Measurements from ENCODE around the gene CREBRF.

Gene CREBRF

DNA sequence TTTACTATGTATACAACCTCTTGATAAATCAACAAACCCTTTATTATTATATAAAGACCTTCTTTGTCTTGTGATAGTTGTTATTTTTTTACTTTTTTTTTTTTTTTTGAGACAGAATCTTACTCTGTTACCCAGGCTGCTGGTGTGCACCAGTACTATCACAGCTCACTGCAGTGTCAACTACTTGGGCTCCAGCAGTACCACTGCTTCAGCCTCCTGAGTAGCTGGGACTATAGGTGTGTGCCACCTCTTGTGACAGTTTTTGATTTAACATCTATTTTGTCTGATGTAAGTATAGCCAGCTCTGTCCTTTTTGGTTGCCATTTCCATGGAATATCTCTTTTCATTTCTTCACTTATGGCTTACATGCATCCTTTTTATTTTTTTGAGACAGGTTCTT lies 42.6 kb downstream of the CREBRF start:
- H3K4ac ChIP-seq (ENCODE audit: low read length), result no peak overlapping the region
- DNase-seq (ENCODE audit: low spot score), result no peak
- H3K4me3 ChIP-seq (ENCODE audit: low read length in 2 of 2), result no peak overlapping the region
- H3K18ac ChIP-seq (ENCODE audit: low read length), result no peak overlapping the region
- no peaks in the 10 kb centered on the region for H3K79me1 ChIP-seq (ENCODE audit: low read depth, low read length)
- no peaks in the 10 kb centered on the region for H3K27me3 ChIP-seq (ENCODE audit: control insufficient read depth in 3 of 3, insufficient read depth in 3 of 3, low read depth in 1 of 3, low read length in 3 of 3)
- no peak overlapping the region for H3K4me2 ChIP-seq (ENCODE audit: insufficient read depth, low read length, poor library complexity, severe bottlenecking)
- H3K9ac ChIP-seq (ENCODE audit: low read depth, low read length, poor library complexity), result no peak overlapping the region
- no peak overlapping the region for H2BK15ac ChIP-seq (ENCODE audit: low read length)
- no peak overlapping the region for H3K14ac ChIP-seq (ENCODE audit: low read length)
- no peak overlapping the region for H2AFZ ChIP-seq (ENCODE audit: low read length)
- H3K27ac ChIP-seq (replicated peaks; ENCODE audit: low read length), result no peak overlapping the region
- no peaks in the 10 kb centered on the region for H3K36me3 ChIP-seq (replicated peaks in 1 of 2; ENCODE audit: control insufficient read depth in 2 of 2, insufficient read depth in 2 of 2, low read length in 2 of 2)
- H3K9me3 ChIP-seq (replicated peaks in 1 of 2; ENCODE audit: control insufficient read depth in 2 of 2, insufficient read depth in 1 of 2, low read depth in 1 of 2, low read length in 2 of 2), result peaks cover 0 to 9% of the 10 kb centered on the region in 2 donors
- H4K91ac ChIP-seq (ENCODE audit: low read depth, low read length, poor library complexity), result no peak overlapping the region
- H2AK5ac ChIP-seq (ENCODE audit: low read depth, low read length), result no peak overlapping the region
- no peak overlapping the region for H2BK12ac ChIP-seq (ENCODE audit: low read length)
- H4K8ac ChIP-seq (ENCODE audit: low read depth, low read length), result no peak overlapping the region
- H2BK5ac ChIP-seq (ENCODE audit: low read length), result no peak overlapping the region
- H2BK120ac ChIP-seq (ENCODE audit: low read depth, low read length), result no peak overlapping the region
- no peaks in the 10 kb centered on the region for H3K4me1 ChIP-seq (ENCODE audit: control insufficient read depth in 2 of 2, insufficient read depth in 1 of 2, low read depth in 1 of 2, low read length in 2 of 2)
- H3K23ac ChIP-seq (ENCODE audit: low read depth, low read length, poor library complexity), result no peak overlapping the region

DNA sequence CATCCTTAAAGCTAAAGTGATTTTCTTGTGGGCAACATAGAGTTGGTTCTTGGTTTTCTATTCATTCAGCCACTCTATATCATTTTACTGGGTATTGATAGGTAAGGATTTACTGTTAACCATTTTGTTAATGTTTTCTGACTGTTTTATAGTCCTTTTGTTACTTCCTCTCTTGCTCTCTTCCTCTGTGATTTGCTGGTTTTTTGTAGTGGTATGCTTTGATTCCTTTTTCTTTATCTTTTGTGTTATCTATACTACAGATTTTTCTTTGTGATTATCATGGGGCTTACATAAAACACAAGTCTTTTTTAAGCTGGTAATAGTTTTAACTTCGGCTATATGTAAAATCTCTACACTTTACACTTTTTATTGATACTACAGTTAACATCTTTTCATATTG lies 43.3 kb downstream of the CREBRF start:
- Histone ChIP-seq H3K4me1 (ENCODE audit: control insufficient read depth in 2 of 2, insufficient read depth in 1 of 2, low read depth in 1 of 2, low read length in 2 of 2) (no peaks in the 10 kb centered on the region), H3K79me1 (ENCODE audit: low read depth, low read length) (no peaks in the 10 kb centered on the region), H3K14ac (ENCODE audit: low read length) (no peak overlapping the region), H2BK5ac (ENCODE audit: low read length) (no peak overlapping the region), H3K27ac (replicated peaks; ENCODE audit: low read length) (no peak overlapping the region), H4K8ac (ENCODE audit: low read depth, low read length) (no peak overlapping the region), H4K91ac (ENCODE audit: low read depth, low read length, poor library complexity) (no peak overlapping the region), H3K4ac (ENCODE audit: low read length) (no peak overlapping the region), H3K9ac (ENCODE audit: low read depth, low read length, poor library complexity) (no peak overlapping the region), H2AK5ac (ENCODE audit: low read depth, low read length) (no peak overlapping the region), H2BK15ac (ENCODE audit: low read length) (no peak overlapping the region), H3K27me3 (ENCODE audit: control insufficient read depth in 3 of 3, insufficient read depth in 3 of 3, low read depth in 1 of 3, low read length in 3 of 3) (no peaks in the 10 kb centered on the region), H3K23ac (ENCODE audit: low read depth, low read length, poor library complexity) (no peak overlapping the region), H2BK12ac (ENCODE audit: low read length) (no peak overlapping the region), H3K4me2 (ENCODE audit: insufficient read depth, low read length, poor library complexity, severe bottlenecking) (no peak overlapping the region), H3K9me3 (replicated peaks in 1 of 2; ENCODE audit: control insufficient read depth in 2 of 2, insufficient read depth in 1 of 2, low read depth in 1 of 2, low read length in 2 of 2) (peaks cover 0 to 9% of the 10 kb centered on the region in 2 donors), H3K4me3 (ENCODE audit: low read length in 2 of 2) (no peak overlapping the region), H3K18ac (ENCODE audit: low read length) (no peak overlapping the region), H3K36me3 (replicated peaks in 1 of 2; ENCODE audit: control insufficient read depth in 2 of 2, insufficient read depth in 2 of 2, low read length in 2 of 2) (no peaks in the 10 kb centered on the region), H2BK120ac (ENCODE audit: low read depth, low read length) (no peak overlapping the region), H2AFZ (ENCODE audit: low read length) (no peak overlapping the region)
- no peak for DNase-seq (ENCODE audit: low spot score)
- WGBS, 2 donors (ENCODE audit: extremely low coverage in 2 of 2, insufficient read length in 2 of 2, insufficient replicate concordance in 1 of 2), result no CpG with 5 or more reads among the region's 1 CpG

DNA sequence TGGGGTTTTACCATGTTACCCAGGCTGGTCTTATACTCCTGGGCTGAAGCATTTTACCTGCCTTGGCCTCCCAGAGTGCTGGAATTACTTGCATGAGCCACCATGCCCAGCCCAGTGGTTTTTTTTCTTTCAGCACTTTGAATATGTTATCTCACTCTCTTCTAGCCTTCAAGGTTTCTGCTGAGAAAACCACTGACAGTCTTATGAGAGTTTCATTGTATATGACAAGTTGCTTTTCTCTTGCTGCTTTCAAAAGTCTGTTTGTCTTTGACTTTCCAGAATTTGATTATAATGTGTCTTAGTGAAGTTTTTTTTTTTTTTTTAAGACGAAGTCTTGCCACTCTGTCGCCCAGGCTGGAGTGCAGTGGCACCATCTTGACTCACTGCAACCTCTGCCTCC lies 45.1 kb downstream of the CREBRF start:
- no peaks in the 10 kb centered on the region for H3K4me1 ChIP-seq (ENCODE audit: control insufficient read depth in 2 of 2, insufficient read depth in 1 of 2, low read depth in 1 of 2, low read length in 2 of 2)
- no CpG with 5 or more reads among the region's 2 CpGs for WGBS, 2 donors (ENCODE audit: extremely low coverage in 2 of 2, insufficient read length in 2 of 2, insufficient replicate concordance in 1 of 2)
- H2AK5ac ChIP-seq (ENCODE audit: low read depth, low read length), result no peak overlapping the region
- H3K18ac ChIP-seq (ENCODE audit: low read length), result no peak overlapping the region
- H2AFZ ChIP-seq (ENCODE audit: low read length), result no peak overlapping the region
- H2BK5ac ChIP-seq (ENCODE audit: low read length), result no peak overlapping the region
- no peak overlapping the region for H2BK15ac ChIP-seq (ENCODE audit: low read length)
- no peak overlapping the region for H4K8ac ChIP-seq (ENCODE audit: low read depth, low read length)
- H4K91ac ChIP-seq (ENCODE audit: low read depth, low read length, poor library complexity), result no peak overlapping the region
- H3K36me3 ChIP-seq (replicated peaks in 1 of 2; ENCODE audit: control insufficient read depth in 2 of 2, insufficient read depth in 2 of 2, low read length in 2 of 2), result no peaks in the 10 kb centered on the region
- peaks cover 0 to 9% of the 10 kb centered on the region in 2 donors for H3K9me3 ChIP-seq (replicated peaks in 1 of 2; ENCODE audit: control insufficient read depth in 2 of 2, insufficient read depth in 1 of 2, low read depth in 1 of 2, low read length in 2 of 2)
- no peak overlapping the region for H3K9ac ChIP-seq (ENCODE audit: low read depth, low read length, poor library complexity)
- no peak overlapping the region for H3K23ac ChIP-seq (ENCODE audit: low read depth, low read length, poor library complexity)
- no peak overlapping the region for H3K27ac ChIP-seq (replicated peaks; ENCODE audit: low read length)
- no peak for DNase-seq (ENCODE audit: low spot score)
- no peak overlapping the region for H3K4me2 ChIP-seq (ENCODE audit: insufficient read depth, low read length, poor library complexity, severe bottlenecking)
- H2BK12ac ChIP-seq (ENCODE audit: low read length), result no peak overlapping the region
- H3K27me3 ChIP-seq (ENCODE audit: control insufficient read depth in 3 of 3, insufficient read depth in 3 of 3, low read depth in 1 of 3, low read length in 3 of 3), result no peaks in the 10 kb centered on the region
- H3K79me1 ChIP-seq (ENCODE audit: low read depth, low read length), result no peaks in the 10 kb centered on the region
- no peak overlapping the region for H2BK120ac ChIP-seq (ENCODE audit: low read depth, low read length)
- no peak overlapping the region for H3K4ac ChIP-seq (ENCODE audit: low read length)
- H3K4me3 ChIP-seq (ENCODE audit: low read length in 2 of 2), result no peak overlapping the region
- H3K14ac ChIP-seq (ENCODE audit: low read length), result no peak overlapping the region

DNA sequence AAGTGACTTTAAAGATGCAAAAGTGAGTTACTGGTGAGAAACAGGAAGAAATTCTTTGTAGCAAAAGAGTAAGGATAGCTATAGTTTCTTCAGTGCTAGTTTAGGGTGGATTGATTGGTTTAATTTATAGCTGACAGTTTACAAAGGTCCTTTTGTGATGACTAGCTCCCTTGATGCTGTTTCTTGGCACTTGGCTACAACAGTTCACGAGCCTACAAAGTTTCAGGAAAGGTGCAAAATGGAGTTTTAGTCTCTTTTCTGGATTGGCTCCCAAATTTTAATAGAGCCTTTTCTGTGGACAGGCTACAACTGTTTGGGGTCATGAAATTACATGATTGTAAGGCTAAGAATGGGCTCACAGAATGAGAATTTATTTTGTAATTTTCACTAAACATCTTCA lies 47.3 kb downstream of the CREBRF start:
- WGBS, 2 donors (ENCODE audit: extremely low coverage in 2 of 2, insufficient read length in 2 of 2, insufficient replicate concordance in 1 of 2), result no CpG with 5 or more reads among the region's 1 CpG
- Histone ChIP-seq H3K23ac (ENCODE audit: low read depth, low read length, poor library complexity) (no peak overlapping the region), H3K9ac (ENCODE audit: low read depth, low read length, poor library complexity) (no peak overlapping the region)

More for the DNA sequence above, 47.3 kb downstream of the CREBRF start:
- Histone ChIP-seq H3K14ac (ENCODE audit: low read length) (no peak overlapping the region), H3K36me3 (replicated peaks in 1 of 2; ENCODE audit: control insufficient read depth in 2 of 2, insufficient read depth in 2 of 2, low read length in 2 of 2) (no peaks in the 10 kb centered on the region), H2BK15ac (ENCODE audit: low read length) (no peak overlapping the region), H3K4ac (ENCODE audit: low read length) (no peak overlapping the region), H3K4me2 (ENCODE audit: insufficient read depth, low read length, poor library complexity, severe bottlenecking) (no peak overlapping the region), H3K79me1 (ENCODE audit: low read depth, low read length) (no peaks in the 10 kb centered on the region), H3K27ac (replicated peaks; ENCODE audit: low read length) (no peak overlapping the region), H3K27me3 (ENCODE audit: control insufficient read depth in 3 of 3, insufficient read depth in 3 of 3, low read depth in 1 of 3, low read length in 3 of 3) (no peaks in the 10 kb centered on the region), H2BK120ac (ENCODE audit: low read depth, low read length) (no peak overlapping the region), H3K4me1 (ENCODE audit: control insufficient read depth in 2 of 2, insufficient read depth in 1 of 2, low read depth in 1 of 2, low read length in 2 of 2) (no peaks in the 10 kb centered on the region), H3K4me3 (ENCODE audit: low read length in 2 of 2) (no peak overlapping the region), H2BK5ac (ENCODE audit: low read length) (no peak overlapping the region), H3K18ac (ENCODE audit: low read length) (no peak overlapping the region), H3K9me3 (replicated peaks in 1 of 2; ENCODE audit: control insufficient read depth in 2 of 2, insufficient read depth in 1 of 2, low read depth in 1 of 2, low read length in 2 of 2) (peaks cover 0 to 9% of the 10 kb centered on the region in 2 donors), H2AK5ac (ENCODE audit: low read depth, low read length) (no peak overlapping the region), H4K91ac (ENCODE audit: low read depth, low read length, poor library complexity) (no peak overlapping the region), H2BK12ac (ENCODE audit: low read length) (no peak overlapping the region), H2AFZ (ENCODE audit: low read length) (no peak overlapping the region), H4K8ac (ENCODE audit: low read depth, low read length) (no peak overlapping the region)
- DNase-seq (ENCODE audit: low spot score), result no peak
